ENCODE results near the gene ZC3H18.

Gene ZC3H18

DNA sequence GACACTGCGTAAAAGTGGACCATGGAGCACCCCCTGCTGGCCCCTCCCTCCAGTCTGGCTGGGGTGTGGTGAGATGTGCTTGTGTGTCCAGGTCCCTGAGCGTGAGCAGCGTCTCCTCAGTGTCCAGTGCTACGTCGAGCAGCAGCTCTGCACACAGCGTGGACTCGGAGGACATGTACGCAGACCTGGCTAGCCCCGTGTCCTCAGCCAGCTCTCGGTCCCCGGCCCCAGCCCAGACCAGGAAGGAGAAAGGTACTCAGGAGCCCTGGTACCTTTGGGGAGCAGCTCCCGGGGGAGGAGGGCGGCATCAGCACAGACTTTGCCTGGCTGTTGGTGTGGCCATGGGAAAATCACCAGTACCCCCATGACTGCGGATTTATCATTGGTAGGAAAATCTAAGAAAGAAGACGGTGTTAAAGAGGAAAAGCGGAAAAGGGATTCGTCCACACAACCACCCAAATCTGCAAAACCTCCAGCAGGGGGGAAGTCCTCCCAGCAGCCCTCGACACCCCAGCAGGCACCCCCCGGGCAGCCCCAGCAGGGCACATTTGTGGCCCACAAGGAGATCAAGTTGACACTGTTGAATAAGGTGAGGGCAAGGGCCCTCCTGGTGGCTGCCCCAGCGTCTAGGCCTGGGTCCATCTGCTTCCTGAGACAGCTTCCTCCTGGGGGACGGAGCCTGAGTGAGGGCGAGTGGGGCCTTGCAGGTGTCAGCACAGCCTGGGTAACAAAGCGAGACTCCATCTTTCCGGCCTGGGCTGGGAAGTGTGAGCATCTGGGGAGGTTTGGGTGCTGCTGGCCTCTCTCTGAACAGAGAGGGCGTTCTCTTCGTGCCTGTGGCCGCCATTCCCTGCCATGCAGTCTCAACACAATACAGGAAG is 57.6 kb downstream of the ZC3H18 start:
- no peak for FAIRE-seq

DNA sequence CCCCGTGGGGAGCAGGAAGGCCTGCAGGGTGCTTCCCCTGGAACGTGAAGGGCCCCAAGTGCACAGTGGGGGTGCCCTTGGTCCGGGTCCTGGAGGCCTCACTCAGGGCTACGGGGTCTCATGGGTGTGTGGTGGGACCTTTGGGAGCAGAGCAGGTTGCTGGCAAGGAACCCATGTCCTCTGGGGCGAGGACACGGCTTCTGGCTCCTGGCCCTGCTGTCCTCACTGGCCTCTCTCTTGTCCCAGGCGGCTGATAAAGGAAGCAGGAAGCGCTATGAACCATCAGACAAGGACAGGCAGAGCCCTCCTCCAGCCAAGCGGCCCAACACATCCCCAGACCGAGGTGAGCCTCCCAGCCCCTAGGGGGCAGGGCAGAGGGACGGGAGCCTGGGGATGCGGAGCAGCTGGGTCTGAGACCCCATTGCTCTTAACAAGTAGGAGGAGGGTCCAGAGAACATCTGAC is 58.3 kb downstream of the ZC3H18 start:
- FAIRE-seq, result no peak

DNA sequence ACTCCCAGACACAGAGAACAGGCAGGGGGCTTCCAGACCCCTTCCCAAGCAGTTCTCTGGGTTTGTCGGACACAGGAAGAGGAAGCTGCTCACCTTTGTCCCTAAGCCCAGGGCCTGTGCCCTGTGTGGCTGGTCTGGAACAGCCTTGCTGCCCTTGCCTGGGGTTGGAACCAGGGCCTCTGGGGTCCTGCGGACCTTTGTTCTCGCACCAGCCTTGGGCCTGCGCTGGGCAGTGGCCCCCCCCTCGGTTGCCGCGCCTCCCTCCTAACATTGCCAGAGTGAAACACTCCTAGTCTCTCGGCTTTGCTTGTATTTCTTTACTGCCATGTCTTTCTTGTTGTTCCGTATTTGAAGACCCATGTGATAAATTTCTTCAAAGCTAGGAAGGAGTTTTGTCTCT is 59.6 kb downstream of the ZC3H18 start:
- FAIRE-seq, result no peak

DNA sequence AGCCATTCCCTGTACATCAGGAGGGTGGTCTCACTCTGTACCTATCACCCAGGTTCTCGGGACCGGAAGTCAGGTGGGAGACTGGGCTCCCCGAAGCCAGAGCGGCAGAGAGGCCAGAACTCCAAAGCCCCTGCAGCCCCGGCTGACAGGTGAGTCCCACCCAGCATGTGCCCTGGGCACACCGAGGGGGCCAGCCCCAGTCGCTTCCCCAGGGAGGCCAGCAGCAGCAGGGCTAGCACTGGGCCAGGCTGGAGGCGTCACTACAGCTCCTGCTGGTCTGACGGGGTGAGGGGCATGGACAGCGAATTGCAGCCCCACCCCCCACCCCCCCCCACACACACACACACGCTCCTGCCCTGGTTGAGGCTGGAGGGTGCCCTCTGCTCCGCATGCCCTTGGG is 60.2 kb downstream of the ZC3H18 start:
- FAIRE-seq, result no peak

DNA sequence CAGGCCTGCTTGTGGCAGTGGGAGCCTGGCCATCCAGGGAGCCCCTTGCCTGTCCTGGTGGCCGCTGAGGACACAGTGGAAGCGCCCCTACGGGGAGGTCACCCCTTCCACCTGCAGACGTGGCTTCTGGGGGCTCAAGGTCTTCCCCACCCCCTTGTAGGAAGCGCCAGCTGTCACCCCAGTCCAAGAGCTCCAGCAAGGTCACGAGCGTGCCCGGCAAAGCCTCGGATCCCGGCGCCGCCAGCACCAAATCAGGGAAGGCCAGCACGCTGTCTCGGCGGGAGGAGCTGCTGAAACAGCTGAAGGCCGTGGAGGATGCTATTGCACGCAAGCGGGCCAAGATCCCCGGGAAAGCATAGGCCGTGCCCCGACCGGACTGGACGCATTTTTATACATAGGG is 60.7 kb downstream of the ZC3H18 start:
- no peak for FAIRE-seq

DNA sequence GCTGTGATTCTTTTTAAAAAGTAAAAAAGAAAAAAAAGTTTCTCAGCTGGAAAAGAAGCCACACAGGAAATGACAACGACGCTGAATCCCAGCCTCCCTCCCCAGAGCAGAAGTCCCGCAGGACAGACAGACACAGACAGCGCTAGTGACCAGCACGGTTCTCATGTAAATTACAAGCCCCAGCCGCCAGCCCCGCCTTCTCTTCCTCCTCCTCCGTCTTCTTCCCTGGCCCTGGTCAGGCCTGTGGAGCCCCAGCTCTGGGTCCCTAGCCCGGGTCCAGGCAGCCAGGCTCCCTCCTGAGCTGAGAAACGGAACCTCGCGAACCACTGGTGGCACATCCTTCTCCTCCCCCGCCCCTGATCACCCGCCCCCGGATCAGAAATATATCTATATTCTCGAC is 61.2 kb downstream of the ZC3H18 start:
- FAIRE-seq, result no peak

DNA sequence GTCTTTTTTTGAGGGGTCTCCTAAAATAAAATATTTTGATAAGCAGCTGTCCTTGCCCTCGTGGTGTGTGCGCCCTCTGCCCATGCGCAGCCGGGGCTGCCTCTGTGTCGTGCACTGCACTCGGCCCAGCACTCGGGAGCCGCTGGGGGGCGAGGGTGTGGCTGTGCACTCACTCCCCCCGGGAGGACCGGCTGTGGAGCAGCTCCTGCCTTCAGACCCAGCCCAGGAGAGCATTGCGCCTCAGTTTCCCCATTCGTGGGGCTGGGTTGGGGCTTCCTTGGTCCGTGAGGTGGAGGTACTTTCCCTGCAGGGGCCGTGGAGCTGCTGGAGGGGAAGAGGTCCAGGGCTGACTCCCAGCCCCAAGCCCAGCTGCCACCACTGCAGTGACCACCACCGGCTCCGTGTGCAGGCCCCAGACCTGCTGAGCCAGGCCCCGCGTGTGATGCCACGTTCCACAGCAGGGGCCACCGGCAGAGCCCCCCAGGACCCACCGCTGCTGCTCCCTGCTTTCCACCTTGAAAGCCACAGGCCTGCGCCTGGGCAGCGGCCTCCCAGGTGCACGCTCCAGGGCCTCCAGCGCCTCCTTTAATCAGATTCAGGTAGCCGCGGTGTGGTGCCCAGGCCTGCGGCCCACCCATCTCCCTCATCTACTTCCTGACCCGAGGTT is 61.9 kb downstream of the ZC3H18 start:
- no peak for FAIRE-seq

DNA sequence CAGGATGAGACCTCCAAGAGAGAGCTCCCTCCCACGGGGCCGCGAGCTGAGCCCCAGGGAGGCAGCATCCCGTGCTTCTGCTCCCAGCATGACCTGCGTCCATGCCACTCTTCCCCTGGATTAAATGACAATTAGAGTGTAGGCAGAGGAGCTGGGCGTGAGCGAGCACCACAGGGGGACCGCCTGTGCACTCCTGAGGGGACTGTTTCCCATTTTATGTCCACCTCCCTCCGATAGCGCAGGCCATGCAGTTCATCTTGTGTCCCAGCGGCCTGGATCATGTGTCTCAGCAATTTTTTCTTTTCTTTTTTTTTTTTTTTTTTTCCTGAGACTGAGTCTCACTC is 62.4 kb downstream of the ZC3H18 start:
- FAIRE-seq, result no peak

DNA sequence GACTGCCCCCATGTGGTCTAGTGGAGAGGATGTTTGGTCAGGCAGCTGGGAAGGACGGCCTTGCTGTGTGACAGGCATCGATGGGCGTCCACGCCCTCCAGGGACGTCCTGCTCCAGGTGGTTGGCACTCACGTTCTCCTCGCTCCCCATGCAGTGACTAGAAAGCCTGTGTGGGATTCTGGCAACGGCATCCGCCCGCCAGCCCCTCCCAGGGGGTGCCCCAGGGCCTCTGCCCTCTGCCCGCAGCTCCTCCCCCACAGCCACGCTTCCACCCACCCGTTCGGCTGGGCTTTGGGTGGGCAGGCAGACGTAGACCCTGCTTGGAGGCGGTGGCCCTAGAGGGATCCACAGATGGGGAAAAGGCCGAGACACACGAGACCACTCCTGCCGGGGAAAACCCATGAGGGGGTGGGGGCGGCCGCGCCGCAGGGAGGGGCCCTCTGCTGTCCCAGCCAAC is 63.5 kb downstream of the ZC3H18 start:
- FAIRE-seq, result no peak

DNA sequence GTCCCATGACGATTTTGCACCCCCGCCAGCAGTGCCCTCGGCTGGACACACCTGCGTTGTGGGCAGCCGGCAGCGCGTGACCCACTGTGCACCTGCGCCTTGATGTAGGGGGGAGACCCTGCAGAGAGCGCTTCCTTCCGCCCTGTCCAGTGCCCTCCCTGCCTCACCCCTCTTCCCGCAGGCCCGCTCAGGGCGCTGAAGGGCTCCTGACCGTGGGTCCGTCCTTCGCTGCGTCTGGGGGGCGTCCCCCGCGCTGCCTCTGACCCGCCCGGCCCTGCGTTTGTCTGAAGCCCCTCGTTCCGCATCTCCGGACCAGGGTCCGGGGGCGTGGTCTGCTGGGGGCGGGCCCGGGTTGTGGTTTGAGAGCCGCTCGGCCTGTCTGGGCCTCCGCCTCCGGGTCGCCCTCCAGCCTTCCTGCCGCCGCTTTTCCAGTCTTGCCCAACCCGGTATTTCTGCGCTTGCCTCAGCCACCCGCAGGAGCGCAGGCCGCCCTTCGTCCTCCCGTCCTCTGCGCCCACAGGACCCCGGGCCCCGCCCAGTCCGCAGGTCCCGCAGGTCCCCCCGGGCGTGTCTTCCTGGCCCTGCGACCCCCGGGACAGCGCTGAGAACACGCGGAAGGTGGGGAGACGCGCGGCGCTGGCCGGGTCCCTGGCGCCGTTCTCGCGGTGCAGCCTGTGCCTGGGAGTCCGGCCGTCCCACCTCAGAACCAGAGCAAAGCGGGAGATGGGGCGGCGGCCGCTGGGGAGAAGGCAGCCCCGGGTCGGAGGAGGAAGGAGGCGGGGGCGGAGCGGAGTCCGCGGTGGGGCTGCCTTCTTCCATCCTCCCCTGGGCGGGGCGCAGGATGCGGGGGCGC is 64.2 kb downstream of the ZC3H18 start:
- FAIRE-seq, result no peak

DNA sequence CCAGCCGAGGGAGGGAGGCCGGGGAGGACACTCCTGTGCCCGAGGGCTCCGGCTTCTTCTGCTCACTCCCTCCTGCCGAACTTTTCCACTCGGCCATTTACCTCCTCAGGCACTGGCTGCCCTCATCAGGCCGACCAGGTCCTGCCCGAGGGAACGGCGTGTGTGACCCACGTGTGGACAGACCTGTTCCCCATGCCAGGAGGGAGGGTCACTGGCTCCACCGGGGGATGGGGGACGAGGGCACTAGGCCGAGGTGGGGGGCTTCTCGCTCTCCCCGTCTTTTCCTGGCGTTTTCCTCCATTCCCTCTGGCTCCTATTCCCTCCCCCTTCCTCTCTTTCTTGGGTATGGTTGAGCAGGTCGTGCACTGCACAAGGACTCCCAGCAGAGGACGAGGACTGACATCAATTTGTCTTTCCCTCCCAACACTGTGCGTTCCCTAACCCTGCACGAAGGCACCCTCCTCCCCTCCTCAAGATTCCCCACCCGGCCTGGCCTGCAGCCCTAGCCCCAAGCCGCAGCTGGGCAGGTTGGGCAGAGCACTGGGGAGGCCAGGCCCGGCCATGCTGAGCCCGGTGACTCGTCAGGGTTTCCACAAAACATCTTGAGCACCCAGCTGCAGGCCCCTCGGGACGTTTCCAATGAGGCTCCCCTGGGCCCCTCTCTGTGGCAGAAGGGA is 64.9 kb downstream of the ZC3H18 start:
- no peak for FAIRE-seq

DNA sequence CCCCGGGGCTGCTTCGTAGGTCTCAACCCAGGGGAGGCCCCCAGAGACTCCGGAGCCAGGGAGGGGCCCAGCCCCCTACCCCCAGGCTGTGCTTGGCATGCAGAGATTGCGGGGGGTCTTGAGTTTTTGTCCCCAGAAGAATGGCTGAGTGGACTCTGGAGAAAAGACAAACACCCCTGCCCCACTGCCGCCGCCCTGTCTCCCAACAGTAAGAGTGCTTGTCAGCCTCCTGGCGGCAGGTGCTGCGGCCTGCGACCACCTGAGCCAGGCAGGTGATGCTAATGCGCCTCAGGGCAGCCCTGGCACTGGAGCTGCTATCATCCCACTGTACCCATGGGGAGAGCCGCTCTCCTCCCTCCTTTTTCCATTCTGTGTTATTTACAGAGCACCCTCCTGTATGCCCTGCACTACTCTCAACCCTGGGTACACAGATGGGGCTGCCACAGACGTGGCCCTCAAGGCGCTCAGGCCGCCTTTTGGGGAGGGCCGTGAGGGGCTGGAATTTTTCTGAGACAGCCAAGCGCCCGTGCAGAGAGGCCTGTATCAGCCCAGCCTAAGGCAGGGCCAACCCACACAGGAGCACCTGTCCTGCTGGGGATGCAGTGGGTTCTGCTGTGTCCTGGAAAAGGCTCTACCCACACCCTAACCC is 65.6 kb downstream of the ZC3H18 start:
- no peak for FAIRE-seq

DNA sequence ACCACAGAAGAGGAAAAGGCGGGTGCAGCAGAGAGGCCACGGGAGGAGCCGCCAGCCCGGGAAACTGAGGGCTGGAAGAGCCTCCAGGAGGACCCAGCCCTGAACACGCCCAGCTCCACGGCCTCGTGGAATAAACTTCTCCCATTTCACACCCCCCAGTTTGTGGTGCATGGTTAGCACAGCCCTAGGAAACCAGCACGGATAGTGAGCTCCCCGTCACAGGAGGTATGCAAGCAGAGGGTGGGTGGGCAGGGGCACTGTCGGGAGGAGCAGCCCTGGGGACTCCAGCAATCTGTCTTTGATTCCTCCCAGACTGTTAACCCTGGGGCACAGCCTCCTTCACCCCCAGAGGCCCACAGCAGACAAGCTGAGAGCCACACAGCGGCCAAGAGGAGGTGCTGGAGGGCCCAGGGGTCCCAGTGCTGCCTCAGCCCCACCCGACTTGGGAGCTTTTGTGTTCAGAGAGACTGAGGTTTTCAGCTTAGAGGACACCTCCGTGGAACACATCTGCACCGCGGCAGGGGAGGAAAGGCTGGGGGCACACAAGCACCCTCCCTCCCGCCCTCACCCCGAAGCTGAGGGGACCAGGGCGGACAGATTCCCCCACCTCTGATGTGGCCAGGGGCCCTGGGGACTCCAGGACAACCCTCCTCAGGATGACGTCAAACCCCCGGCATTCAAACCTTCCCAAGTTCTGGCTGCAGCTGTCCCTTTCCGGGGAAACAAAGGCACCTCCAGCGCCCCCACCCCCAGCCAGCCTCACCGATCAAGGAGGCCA is 66.5 kb downstream of the ZC3H18 start:
- no peak for FAIRE-seq

DNA sequence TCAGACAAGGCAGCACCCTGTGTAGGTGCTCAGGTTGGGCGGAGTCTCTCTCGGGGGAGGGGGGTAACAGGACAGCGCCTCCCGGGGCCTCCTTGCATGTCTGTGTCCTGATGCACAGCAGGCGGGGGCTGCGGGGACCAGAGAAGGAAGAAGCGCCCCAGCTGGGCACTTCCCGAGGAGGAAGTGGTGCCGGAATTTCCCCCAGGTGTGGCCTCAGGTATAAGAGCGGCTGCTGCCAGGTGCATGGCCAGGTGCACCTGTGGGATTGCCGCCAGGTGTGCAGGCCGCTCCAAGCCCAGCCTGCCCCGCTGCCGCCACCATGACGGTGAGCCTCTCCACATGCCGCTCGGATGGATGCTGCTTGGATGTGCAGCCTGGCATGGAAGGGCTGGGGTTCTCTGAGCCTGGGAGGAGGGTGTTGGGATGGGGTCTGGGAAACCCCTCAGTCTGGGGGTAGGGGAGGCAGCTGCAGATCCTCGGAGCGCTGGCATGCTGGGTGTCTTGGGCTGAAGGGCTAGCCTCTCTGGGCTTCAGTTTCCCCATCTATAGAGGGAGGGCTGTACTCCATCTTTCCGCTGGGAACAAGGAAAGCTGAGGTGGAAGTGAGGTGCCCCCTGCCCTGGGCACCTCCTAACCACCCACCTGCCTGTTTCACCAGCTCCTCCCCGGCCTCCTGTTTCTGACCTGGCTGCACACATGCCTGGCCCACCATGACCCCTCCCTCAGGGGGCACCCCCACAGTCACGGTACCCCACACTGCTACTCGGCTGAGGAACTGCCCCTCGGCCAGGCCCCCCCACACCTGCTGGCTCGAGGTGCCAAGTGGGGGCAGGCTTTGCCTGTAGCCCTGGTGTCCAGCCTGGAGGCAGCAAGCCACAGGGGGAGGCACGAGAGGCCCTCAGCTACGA is 68.4 kb downstream of the ZC3H18 start, which contains the start of gene IL17C:
Gene IL17C (plus strand): TSS at position 250 of the 908 bp plus-strand sequence. CDS start 70 bp downstream, at position 320.
- no peak for FAIRE-seq

DNA sequence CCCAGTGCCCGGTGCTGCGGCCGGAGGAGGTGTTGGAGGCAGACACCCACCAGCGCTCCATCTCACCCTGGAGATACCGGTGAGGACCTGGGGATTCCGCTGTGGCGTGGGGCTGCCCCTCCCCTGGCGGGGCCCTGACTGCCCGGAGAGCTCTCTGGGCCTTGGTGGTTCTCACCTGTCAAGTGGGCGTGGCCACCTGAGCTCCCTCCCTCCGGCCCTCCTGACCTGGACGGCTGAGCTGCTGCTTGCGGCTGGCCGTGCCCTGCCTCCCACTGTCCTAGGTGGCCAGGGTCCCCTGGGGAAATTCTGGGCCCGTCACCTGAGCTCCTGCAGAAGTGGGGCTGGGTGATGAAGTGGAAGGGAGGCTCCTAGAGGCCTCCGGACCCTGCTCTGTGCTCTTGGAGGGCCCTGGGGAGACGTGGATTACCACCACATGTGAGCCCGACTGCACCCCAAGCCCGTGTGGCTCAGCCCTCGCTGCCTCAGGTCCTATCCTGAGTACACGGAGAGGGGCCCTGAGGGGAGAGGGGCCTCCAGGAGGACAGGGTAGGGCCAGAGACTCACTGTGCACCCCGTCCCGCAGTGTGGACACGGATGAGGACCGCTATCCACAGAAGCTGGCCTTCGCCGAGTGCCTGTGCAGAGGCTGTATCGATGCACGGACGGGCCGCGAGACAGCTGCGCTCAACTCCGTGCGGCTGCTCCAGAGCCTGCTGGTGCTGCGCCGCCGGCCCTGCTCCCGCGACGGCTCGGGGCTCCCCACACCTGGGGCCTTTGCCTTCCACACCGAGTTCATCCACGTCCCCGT is 69.2 kb downstream of the ZC3H18 start:
- FAIRE-seq, result no peak

DNA sequence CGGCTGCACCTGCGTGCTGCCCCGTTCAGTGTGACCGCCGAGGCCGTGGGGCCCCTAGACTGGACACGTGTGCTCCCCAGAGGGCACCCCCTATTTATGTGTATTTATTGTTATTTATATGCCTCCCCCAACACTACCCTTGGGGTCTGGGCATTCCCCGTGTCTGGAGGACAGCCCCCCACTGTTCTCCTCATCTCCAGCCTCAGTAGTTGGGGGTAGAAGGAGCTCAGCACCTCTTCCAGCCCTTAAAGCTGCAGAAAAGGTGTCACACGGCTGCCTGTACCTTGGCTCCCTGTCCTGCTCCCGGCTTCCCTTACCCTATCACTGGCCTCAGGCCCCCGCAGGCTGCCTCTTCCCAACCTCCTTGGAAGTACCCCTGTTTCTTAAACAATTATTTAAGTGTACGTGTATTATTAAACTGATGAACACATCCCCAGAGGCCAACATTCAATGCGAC is 69.9 kb downstream of the ZC3H18 start:
- no peak for FAIRE-seq

DNA sequence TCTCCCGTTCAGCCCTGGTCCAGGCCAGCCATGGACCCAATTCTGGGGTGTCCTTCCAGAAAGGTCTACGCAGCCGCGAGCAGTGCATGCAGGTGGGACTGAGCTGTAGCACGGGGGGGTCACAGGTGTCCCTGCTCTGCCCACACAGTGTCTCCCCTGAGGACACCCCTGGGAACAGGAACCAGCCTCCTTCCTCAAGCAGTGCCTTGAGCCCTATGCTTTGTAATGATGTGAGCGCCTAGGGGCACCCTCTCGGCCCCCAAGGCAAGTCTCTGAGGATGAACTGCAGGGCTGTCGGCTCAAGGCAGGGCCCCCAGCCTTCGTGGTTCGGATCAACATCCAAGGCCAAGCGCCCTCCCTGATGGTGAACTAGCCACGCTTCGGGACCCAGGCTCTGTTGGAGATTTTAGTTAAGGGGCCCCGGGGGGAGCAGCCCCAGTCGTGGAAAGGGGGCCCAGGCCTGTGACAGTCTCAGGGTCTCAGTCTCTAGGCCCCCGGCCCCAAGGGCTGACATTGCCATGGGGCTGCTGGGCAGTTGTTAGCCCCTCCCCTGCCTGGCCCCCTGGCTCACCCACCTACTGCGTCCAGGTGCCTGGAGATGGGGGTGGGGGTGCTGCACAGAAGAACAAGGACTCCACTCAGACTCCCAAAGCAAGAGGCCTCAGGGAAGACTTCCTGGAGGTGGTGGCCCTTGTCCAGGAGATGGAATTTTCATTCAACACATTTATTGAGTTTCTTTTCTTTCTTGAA is 70.5 kb downstream of the ZC3H18 start:
- FAIRE-seq, result no peak

DNA sequence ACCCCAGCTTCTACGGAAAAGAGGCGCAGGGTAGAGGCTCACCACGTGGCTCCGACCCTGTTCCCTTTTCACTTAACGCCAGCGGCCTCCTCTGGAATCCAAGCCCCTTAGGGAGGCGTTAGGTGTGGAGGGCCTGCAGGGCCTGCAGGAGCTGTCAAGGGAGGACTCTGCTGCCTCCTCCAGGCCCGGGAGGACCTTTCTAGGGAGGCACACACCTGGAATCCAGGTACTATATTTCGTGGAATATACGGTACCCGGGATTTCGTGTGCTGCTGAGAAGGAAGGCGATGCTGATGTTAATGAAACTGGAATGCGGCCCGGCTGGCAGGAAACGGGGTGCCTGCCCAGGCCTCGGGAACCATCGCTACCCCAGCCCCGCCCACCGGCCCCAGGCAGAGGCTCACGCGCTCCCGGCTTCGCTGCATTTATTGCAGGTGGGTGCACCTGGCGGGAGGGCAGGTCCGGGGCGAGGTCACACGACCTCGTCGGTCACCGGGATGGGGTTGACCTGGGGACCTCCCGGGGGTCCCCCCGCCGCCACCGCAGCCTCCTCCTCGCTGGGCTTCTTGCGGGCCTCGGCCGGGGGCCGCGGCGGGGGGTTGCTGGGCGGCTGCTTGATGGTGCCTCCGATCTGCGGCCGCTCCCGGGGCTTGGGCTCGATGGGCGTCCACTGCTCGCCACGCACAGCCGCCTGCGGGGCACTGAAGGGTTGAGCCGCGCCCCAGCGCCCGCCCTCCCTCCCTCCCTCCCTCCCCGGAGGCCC is 72.9 kb downstream of the ZC3H18 start:
- FAIRE-seq, result no peak
